ENCODE measurements around the gene ANKRD30B.
"Not testable (repeated sequence)": the region's sequence is repeated elsewhere in the genome, so short reads cannot be mapped to it uniquely, and the experiment has no call there.

ANKRD30B gene, protein sequence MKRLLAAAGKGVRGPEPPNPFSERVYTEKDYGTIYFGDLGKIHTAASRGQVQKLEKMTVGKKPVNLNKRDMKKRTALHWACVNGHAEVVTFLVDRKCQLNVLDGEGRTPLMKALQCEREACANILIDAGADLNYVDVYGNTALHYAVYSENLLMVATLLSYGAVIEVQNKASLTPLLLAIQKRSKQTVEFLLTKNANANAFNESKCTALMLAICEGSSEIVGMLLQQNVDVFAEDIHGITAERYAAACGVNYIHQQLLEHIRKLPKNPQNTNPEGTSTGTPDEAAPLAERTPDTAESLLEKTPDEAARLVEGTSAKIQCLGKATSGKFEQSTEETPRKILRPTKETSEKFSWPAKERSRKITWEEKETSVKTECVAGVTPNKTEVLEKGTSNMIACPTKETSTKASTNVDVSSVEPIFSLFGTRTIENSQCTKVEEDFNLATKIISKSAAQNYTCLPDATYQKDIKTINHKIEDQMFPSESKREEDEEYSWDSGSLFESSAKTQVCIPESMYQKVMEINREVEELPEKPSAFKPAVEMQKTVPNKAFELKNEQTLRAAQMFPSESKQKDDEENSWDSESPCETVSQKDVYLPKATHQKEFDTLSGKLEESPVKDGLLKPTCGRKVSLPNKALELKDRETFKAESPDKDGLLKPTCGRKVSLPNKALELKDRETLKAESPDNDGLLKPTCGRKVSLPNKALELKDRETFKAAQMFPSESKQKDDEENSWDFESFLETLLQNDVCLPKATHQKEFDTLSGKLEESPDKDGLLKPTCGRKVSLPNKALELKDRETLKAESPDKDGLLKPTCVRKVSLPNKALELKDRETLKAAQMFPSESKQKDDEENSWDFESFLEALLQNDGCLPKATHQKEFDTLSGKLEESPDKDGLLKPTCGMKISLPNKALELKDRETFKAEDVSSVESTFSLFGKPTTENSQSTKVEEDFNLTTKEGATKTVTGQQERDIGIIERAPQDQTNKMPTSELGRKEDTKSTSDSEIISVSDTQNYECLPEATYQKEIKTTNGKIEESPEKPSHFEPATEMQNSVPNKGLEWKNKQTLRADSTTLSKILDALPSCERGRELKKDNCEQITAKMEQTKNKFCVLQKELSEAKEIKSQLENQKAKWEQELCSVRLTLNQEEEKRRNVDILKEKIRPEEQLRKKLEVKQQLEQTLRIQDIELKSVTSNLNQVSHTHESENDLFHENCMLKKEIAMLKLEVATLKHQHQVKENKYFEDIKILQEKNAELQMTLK (N-terminal part only)

DNA sequence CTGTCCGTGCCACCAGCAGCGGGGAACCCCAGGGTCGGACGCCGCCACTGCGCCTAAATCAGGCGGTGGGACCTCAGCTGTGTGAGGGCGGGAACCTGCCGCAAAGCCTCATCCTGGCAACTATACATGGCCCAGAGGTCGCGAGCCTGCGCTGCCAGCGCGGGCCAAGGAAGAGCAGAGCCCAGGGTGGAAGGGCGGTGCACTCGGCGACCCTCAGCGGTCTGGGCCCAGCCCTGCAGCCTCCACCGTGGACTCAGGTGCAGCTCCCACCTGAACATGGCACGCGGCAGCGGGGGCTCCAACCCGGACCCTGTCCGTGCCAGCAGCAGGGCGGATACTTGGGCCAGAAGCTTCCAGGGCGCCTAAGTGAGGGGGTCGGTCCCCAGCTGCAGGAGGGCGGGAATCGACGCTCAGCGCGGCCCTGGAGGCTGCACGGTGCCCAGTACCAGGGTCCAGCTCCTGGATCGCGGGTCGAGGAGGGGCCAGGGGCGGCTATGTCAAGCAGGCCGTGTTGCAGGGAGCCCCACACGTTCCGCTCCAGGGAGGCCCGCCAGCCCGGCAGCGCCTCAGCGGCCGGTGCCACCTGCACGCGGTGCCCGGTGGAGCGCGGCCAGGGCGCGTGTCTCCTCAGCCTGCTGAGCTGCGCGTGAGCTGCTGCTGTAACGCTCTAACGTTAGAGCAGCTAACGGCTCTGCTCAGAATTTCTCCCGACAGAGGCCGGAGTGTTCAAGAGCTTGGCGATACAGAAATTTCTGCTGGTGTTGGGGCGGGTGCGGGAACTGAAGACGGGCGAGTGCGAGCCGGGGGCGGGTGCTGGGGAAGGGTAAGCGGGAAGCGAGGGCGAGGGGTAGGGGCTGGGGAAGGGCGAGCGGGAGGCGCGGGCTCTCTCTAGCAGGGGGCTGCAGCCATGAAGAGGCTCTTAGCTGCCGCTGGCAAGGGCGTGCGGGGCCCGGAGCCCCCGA is at the start of gene ANKRD30B:
ANKRD30B (plus strand) TSS at position 660 of the 962 bp plus-strand sequence; CDS start at position 908, 248 bp downstream.
- no peak for DNase-seq (ENCODE audit: low spot score)
- no peak for TF ChIP-seq CTCF (IDR thresholded peaks at IDR 0.05; ENCODE audit: extremely low read depth, missing control alignments)

DNA sequence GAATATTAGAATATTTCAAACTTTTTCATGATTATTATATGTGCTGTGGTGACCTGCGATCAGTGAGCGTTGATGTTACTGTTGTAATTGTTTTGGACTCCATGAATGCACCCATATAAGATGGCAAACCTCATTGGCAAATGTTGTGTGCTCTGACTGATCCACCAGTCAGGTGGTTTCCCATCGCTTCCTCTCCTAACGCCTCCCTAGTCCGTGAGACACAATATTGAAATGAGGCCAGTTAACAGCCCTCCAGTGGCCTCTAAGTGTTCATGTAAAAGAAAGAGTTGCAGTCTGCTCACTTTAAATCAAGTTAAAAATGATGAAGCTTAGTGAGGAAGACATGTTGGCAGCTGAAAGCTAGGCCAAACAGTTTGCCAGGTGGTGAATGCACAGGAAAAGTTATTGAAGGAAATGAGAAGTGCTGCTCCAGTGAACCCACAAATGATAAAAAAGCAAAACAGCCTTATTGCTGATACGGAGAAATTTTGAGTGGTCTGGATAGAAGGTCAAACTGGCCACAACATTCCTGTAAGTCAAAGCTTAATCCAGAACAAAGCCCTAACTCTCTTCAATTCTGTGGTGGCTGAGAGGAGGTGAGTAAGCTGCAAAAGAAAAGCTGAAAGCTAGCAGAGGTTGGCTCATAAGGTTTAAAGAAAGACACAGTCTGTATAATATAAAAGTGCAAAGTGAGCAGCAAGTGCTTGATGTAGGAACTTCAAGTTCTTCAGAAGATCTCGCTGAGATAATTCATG is 46.5 kb upstream of the ANKRD30B start:
- not testable (repeated sequence) for DNase-seq (ENCODE audit: low spot score)

DNA sequence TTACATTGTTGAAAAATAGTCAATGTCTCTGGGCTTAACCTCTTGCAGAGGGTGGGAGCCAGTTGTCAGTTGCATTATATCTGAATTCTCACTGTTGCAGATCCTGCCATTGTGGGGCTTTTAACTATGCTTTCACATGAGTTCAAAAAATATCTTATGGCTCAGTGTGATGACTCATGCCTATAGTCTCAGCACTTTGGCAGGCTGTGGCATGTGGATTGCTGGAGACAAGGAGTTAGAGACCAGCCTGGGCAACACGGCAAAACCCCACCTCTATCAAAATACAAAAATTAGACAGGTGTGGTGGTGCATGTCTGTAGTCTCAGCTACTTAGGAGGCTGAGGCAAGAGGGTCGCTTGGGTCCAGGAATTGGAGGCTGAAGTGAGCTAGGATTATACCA is 38.2 kb upstream of the ANKRD30B start:
- DNase-seq (ENCODE audit: low spot score) = not testable (repeated sequence)

GRCh38 chr18:14721569-14721968 is 26.4 kb upstream of the ANKRD30B start:
- DNase-seq (ENCODE audit: low spot score) = not testable (repeated sequence)

GRCh38 chr18:14739056-14739455 is 8.9 kb upstream of the ANKRD30B start:
- not testable (repeated sequence) for DNase-seq (ENCODE audit: low spot score)

- TF ChIP-seq CTCF (IDR thresholded peaks at IDR 0.05; ENCODE audit: extremely low read depth, missing control alignments) = no peak
- no peak for DNase-seq (ENCODE audit: low spot score)
These were observed 1.1 kb upstream of the ANKRD30B start for GRCh38 chr18:14746897-14747296.

DNA sequence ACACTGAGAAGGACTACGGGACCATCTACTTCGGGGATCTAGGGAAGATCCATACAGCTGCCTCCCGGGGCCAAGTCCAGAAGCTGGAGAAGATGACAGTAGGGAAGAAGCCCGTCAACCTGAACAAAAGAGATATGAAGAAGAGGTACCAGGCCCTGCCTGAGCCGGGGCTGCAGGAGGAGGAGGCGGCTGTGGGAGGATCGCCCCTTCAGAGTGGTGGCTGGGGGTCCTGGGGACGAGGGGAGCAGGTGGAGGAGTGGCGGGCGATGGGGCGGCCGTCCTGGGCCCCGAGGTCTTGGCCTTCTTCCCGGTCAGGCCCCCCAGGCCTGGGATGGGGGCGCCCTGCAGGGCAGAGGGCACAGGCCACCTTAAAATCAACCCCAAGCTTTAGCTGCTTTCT is 524 bp downstream of the ANKRD30B start:
- TF ChIP-seq CTCF (IDR thresholded peaks at IDR 0.05; ENCODE audit: extremely low read depth, missing control alignments) = no peak
- no peak for DNase-seq (ENCODE audit: low spot score)

- DNase-seq (ENCODE audit: low spot score) = not testable (repeated sequence)
These were observed 15.6 kb downstream of the ANKRD30B start for GRCh38 chr18:14763566-14763965.

GRCh38 chr18:14767474-14767873 is 19.5 kb downstream of the ANKRD30B start:
- no peak for TF ChIP-seq CTCF (IDR thresholded peaks at IDR 0.05; ENCODE audit: extremely low read depth, missing control alignments)
- DNase-seq (ENCODE audit: low spot score) = no peak
